ENCODE results near the gene SNRPB. TPM values are rescaled to one million over a fixed set of nuclear protein-coding genes. Genes with fewer than 3 reads are reported as not detected.
A peak's percentile ranks its signal among the peaks of the same experiment; 100 is the strongest.

The SNRPB gene
- total RNA-seq, 1 experiment from 2014 or later: 532 TPM

DNA sequence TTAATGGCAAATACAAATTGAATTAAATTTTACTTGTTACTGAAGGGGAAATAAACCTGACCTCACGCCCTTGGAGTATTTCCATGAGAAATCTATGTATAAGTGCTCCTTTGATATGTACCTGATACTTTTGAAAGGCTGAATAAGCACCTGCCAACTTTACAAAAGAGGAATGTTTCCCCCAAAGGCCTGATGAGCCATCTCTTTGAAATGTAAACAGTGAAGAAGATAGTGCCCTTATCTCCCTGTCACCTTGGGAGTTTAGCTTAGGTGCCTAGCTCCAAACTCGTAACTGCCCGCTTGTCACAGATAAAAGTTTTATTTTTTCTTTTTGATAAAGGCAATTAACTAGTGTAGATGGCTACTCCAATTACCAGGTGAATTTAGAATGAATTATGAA, 39.2 kb upstream of the SNRPB start:
- H3K9me3 Mint-ChIP-seq (ENCODE audit: unreplicated experiment): no peaks in the 10 kb centered on the region
- H3K4me1 Mint-ChIP-seq (ENCODE audit: low read depth, unreplicated experiment): peaks cover 10% of the 10 kb centered on the region
- peak overlapping the region; percentile 92 for H3K27ac Mint-ChIP-seq (ENCODE audit: unreplicated experiment)
- H3K36me3 ChIP-seq (ENCODE audit: control insufficient read depth, insufficient read depth, low read length): no peaks in the 10 kb centered on the region
- peak in 1 of 2 experiments; percentile 24 for DNase-seq
- intact Hi-C loops (cut with micrococcal nuclease; ENCODE audit: unreplicated experiment): loop anchor here (2.0 to 5.0 kb wide), 2 partner anchors 39 to 143 kb away; partner anchors contain the start of genes NOP56 and SNRPB
- H3K36me3 Mint-ChIP-seq (ENCODE audit: insufficient read depth, unreplicated experiment): peaks cover 7% of the 10 kb centered on the region
- TF ChIP-seq, protein P1, sequence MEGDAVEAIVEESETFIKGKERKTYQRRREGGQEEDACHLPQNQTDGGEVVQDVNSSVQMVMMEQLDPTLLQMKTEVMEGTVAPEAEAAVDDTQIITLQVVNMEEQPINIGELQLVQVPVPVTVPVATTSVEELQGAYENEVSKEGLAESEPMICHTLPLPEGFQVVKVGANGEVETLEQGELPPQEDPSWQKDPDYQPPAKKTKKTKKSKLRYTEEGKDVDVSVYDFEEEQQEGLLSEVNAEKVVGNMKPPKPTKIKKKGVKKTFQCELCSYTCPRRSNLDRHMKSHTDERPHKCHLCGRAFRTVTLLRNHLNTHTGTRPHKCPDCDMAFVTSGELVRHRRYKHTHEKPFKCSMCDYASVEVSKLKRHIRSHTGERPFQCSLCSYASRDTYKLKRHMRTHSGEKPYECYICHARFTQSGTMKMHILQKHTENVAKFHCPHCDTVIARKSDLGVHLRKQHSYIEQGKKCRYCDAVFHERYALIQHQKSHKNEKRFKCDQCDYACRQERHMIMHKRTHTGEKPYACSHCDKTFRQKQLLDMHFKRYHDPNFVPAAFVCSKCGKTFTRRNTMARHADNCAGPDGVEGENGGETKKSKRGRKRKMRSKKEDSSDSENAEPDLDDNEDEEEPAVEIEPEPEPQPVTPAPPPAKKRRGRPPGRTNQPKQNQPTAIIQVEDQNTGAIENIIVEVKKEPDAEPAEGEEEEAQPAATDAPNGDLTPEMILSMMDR (IDR thresholded peaks at IDR 0.05; ENCODE audit: insufficient read depth in 1 of 2, low read depth in 1 of 2, low read length in 1 of 2, severe bottlenecking in 1 of 2, unreplicated experiment in 1 of 2): no peak
- ChIA-PET POLR2A (interaction anchor here (3.1 kb wide), 1 partner anchor 39 kb away, joined by 11 read pairs; the partner anchor contains the start of gene SNRPB), CTCF (interaction anchor here (0.6 to 1.3 kb wide), 3 partner anchors 12 to 36 kb away, joined by 3 to 5 read pairs (median 3); no protein-coding TSS in a partner anchor)
- peaks cover 4% of the 10 kb centered on the region for H3K27me3 Mint-ChIP-seq (ENCODE audit: insufficient read depth, unreplicated experiment)
- no peaks in the 10 kb centered on the region for H3K27me3 ChIP-seq (replicated peaks; ENCODE audit: control insufficient read depth, insufficient read depth, low read length)
- no TSS peak for BruUV-seq (replicated peaks)
- peak overlapping the region; percentile 90 for H3K4me3 ChIP-seq (ENCODE audit: low read depth, low read length)
- H3K4me3 Mint-ChIP-seq (ENCODE audit: unreplicated experiment): peak overlapping the region; percentile 88
- H3K4me1 ChIP-seq: peaks cover 13% of the 10 kb centered on the region
- H3K9me3 ChIP-seq: no peaks in the 10 kb centered on the region

DNA sequence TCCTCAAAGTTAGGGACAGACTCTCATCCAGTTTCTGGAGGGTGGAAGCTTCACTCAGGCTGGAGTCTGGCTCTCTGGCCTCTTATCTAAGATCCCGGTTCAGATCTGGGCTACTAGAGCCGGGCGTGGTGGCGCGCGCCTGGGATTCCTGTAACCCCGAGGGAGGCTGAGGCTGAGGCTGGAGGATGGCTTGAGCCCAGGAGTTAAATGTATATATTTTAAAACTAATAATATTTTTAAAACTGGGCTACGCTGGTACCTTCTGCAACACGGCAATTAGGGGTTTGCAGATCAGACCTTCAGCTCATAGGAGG, 38.8 kb upstream of the SNRPB start:
- intact Hi-C loops (cut with micrococcal nuclease; ENCODE audit: unreplicated experiment): loop anchor here (2.0 to 5.0 kb wide), 2 partner anchors 39 to 143 kb away; partner anchors contain the start of genes NOP56 and SNRPB
- Histone ChIP-seq H3K27me3 (replicated peaks; ENCODE audit: control insufficient read depth, insufficient read depth, low read length) (no peaks in the 10 kb centered on the region), H3K9me3 (no peaks in the 10 kb centered on the region), H3K4me3 (ENCODE audit: low read depth, low read length) (peak overlapping the region; percentile 90), H3K4me1 (peaks cover 13% of the 10 kb centered on the region), H3K36me3 (ENCODE audit: control insufficient read depth, insufficient read depth, low read length) (no peaks in the 10 kb centered on the region)
- TF ChIP-seq, protein P1 (IDR thresholded peaks at IDR 0.05; ENCODE audit: insufficient read depth in 1 of 2, low read depth in 1 of 2, low read length in 1 of 2, severe bottlenecking in 1 of 2, unreplicated experiment in 1 of 2): no peak
- Mint-ChIP-seq H3K9me3 (ENCODE audit: unreplicated experiment) (no peaks in the 10 kb centered on the region), H3K36me3 (ENCODE audit: insufficient read depth, unreplicated experiment) (peaks cover 7% of the 10 kb centered on the region), H3K4me3 (ENCODE audit: unreplicated experiment) (peak overlapping the region; percentile 88), H3K4me1 (ENCODE audit: low read depth, unreplicated experiment) (peaks cover 10% of the 10 kb centered on the region), H3K27ac (ENCODE audit: unreplicated experiment) (peak overlapping the region; percentile 92), H3K27me3 (ENCODE audit: insufficient read depth, unreplicated experiment) (peaks cover 3% of the 10 kb centered on the region)
- no peak for DNase-seq
- BruUV-seq (replicated peaks): TSS peak; percentile 87
- CTCF ChIA-PET: interaction anchor here (0.6 to 1.3 kb wide), 3 partner anchors 13 to 36 kb away, joined by 3 to 5 read pairs (median 3); no protein-coding TSS in a partner anchor
- POLR2A ChIA-PET: interaction anchor here (3.1 kb wide), 1 partner anchor 39 kb away, joined by 11 read pairs; the partner anchor contains the start of gene SNRPB

DNA sequence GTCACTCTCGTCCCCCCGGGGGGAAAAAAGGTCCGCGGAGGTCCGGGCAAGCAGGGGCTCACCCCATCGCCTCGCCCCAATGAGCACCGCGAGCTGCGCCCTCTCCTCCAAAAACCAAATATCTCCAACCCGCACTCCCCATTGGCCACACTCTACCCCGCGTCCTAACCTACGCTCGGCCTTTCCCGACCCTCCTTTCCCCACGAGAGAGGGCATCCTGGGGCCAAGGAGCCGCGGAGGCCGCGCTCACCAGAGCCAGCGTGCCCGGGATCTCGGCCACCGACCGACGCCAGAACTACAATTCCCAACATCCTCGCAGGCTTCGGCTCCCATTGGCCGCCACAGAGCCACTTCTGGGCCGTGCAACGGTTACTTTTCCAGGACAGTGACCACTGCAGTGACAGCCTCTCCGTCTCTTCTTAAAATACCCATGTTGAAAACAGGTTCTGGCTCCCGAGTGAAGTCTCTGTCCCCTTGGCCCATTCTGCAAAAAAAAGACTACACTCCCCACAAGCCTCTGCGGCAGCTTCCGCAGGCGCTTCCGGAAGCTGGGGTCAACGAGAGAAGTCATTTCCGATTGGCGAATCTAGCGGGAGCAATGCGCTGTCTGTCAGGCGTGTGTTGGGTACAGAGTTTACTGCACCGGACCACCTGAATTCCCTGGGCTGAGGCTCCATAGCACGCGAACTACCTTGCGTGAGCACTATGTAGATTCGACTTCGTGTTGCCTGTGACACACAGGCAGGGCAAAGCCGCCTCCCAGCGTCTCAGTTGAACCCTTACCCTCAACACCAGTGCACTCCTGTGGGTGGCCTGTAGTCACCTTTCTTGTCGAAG, 38.3 kb upstream of the SNRPB start, which contains the start of gene ZNF343:
Gene ZNF343 (minus strand): TSS at position 285 of the 837 bp plus-strand sequence. CDS start 15,020 bp downstream, outside the sequence.
- Mint-ChIP-seq H3K27me3 (ENCODE audit: insufficient read depth, unreplicated experiment) (peaks cover 2% of the 10 kb centered on the region), H3K4me3 (ENCODE audit: unreplicated experiment) (peak within 1 kb of the TSS; percentile 88), H3K36me3 (ENCODE audit: insufficient read depth, unreplicated experiment) (peaks cover 7% of the 10 kb centered on the region), H3K4me1 (ENCODE audit: low read depth, unreplicated experiment) (peaks cover 10% of the 10 kb centered on the region), H3K9me3 (ENCODE audit: unreplicated experiment) (no peaks in the 10 kb centered on the region), H3K27ac (ENCODE audit: unreplicated experiment) (peak within 1 kb of the TSS; percentile 92)
- ChIA-PET CTCF (interaction anchor here (0.6 to 1.3 kb wide), 3 partner anchors 13 to 35 kb away, joined by 3 to 5 read pairs (median 3); no protein-coding TSS in a partner anchor), POLR2A (interaction anchor here (0.6 to 3.1 kb wide), 2 partner anchors 38 to 90 kb away, joined by 4 to 11 read pairs; partner anchors contain the start of gene SNRPB)
- no peaks in the 10 kb centered on the region for H3K9me3 ChIP-seq
- intact Hi-C loops (cut with micrococcal nuclease; ENCODE audit: unreplicated experiment): loop anchor here (2.0 to 5.0 kb wide), 2 partner anchors 38 to 143 kb away; partner anchors contain the start of genes NOP56 and SNRPB
- H3K4me3 ChIP-seq (ENCODE audit: low read depth, low read length): peak within 1 kb of the TSS; percentile 90
- H3K36me3 ChIP-seq (ENCODE audit: control insufficient read depth, insufficient read depth, low read length): no peaks in the 10 kb centered on the region
- H3K27me3 ChIP-seq (replicated peaks; ENCODE audit: control insufficient read depth, insufficient read depth, low read length): no peaks in the 10 kb centered on the region
- TF ChIP-seq, protein P1 (IDR thresholded peaks at IDR 0.05; ENCODE audit: insufficient read depth in 1 of 2, low read depth in 1 of 2, low read length in 1 of 2, severe bottlenecking in 1 of 2, unreplicated experiment in 1 of 2): no peak
- peak; percentile 79 to 84 for DNase-seq
- no TSS peak for BruUV-seq (replicated peaks)
- peaks cover 13% of the 10 kb centered on the region for H3K4me1 ChIP-seq

All from Caco-2 (cell line).